Epithelial cell of prostate (primary cell): ENCODE data around the gene SLC39A8.
"Not testable (repeated sequence)": the region's sequence is repeated elsewhere in the genome, so short reads cannot be mapped to it uniquely, and the experiment has no call there.

Experiments used
- DNase-seq: peaks from one replicate; pipeline ENCODE4 v3.0.0-alpha.2; 2011; ENCODE audit warnings: low read depth, low spot score
- H3K27ac ChIP-seq: fragments of 450-650 bp; 2 replicates; pipeline ENCODE4 v1.5.1; 2017; ENCODE audit warnings: mild to moderate bottlenecking

SLC39A8 gene

DNA sequence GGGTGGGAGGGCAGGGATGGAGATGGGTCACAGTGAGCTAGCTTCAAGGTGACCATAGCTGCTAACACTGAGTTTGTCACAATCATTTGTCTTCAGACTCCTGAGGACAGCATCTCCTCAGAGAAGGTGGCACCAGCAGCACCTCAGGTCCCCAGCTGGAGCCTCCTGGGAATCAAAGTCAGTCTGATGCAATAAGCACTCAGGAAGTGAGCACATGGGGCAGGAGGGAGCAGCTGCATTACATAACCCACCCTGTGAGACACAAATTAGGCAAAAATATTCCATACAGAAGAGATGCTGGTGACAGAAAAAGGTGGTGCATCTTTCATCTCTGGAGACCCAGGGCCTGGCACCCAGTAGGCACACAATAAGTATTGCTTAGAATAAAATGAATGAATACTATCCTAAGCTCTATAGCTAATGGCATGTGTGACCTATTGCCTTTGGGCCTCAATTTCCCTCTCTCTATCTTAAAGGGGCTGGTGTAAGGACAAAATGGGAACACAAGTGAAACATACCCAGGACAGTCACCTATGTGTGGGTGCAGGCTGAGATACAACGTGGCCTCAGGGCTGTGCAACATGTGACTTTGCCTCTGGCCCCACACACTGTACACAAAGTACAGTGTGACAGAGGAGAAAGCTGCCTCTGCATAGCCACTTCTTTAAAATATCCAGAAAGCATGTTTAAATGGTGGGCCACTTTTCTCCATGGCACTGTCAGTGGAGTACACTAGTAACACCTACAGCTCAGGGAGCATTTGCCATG, 37.1 kb downstream of the SLC39A8 start:
- no peak for DNase-seq

GRCh38 chr4:102305666-102306065, 39.6 kb downstream of the SLC39A8 start:
- no peak overlapping the region for H3K27ac ChIP-seq
- no peak for DNase-seq

More for the DNA sequence above, 37.1 kb downstream of the SLC39A8 start:
- H3K27ac ChIP-seq = no peak overlapping the region

DNA sequence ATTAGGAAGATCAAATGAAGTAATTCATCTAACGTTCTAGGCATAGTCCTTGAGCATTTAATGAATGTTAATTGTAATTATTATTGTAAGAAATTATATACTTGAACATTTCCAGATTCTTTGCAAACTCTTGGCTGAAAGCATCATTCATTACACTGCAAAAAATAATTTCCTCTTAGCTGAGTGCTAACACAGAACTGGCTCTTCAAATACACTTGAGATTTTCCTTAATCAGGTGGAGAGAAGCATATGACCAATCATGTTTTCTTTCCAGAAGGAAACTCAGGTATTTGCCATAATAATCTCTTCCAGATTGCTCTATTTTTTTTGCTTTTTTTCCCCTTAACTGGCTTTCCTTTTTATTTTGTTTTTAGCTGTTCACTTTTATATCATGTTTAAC, 42.5 kb downstream of the SLC39A8 start:
- no peak overlapping the region for H3K27ac ChIP-seq
- DNase-seq = no peak

- DNase-seq = no peak
- H3K27ac ChIP-seq = no peak overlapping the region
These were observed 44.1 kb downstream of the SLC39A8 start for GRCh38 chr4:102301167-102301566.

- DNase-seq = no peak
- H3K27ac ChIP-seq = no peak overlapping the region
These were observed 45.8 kb downstream of the SLC39A8 start for GRCh38 chr4:102299354-102300107.

GRCh38 chr4:102298716-102299115, 46.6 kb downstream of the SLC39A8 start:
- H3K27ac ChIP-seq = no peak overlapping the region
- DNase-seq = no peak

DNA sequence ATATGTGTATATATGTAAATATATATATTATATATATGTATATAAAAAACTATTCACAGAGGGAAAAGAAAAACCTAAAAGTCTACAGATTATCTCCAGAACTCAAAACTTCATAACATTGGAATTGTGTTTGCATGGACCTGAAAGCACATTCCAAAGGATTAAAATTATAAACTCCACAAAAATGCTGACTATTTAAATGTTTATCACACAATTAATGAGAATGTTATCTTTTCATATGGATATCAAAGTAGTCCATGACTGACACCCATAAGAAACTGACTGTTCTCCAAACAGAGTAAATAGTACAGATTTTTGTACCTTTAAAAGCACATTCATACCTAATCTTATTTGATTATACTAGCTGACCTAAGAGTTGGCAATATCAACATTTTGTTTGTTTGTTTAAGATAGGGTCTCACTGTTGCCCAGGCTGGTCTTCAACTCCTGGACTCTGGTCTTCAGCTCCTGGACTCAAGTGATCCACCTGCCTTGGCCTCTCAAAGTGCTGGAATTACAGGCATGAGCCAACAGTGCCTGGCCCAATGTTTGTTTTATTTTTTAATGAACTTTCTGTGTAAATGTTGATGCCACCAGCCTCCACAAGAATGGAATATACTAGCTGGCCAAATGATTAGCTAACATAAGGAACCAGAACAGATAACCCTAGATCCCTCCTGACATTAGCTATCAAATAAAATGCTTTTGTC, 50.0 kb downstream of the SLC39A8 start:
- no peak overlapping the region for H3K27ac ChIP-seq
- DNase-seq = no peak

DNA sequence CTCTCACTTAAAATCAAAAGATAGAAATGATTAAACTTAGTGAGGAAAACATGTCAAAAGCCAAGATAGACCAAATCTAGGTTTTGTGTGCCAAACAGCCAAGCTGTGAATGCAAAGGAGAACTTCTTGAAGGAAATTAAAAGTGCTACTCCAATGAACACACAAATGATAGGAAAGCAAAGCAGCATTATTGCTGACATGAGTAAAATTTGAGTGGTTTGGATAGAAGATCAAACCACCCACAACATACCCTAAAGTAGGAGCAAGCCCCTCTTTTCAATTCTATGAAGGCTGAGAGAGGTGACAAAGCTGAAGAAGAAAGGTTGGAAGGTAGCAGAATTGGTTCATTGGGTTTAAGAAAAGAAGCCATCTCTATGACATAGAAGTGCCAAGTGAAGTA, 56.8 kb downstream of the SLC39A8 start:
- DNase-seq = no peak
- no peak overlapping the region for H3K27ac ChIP-seq

- DNase-seq = no peak
- H3K27ac ChIP-seq = no peak overlapping the region
These were observed 59.5 kb downstream of the SLC39A8 start for GRCh38 chr4:102285831-102286230.

GRCh38 chr4:102281171-102281839, 64.0 kb downstream of the SLC39A8 start:
- no peak overlapping the region for H3K27ac ChIP-seq

GRCh38 chr4:102273317-102273716, 72.0 kb downstream of the SLC39A8 start:
- not testable (repeated sequence) for DNase-seq, H3K27ac ChIP-seq

More at GRCh38 chr4:102281171-102281839, 64.0 kb downstream of the SLC39A8 start:
- DNase-seq = no peak

GRCh38 chr4:102272318-102272717, 73.0 kb downstream of the SLC39A8 start:
- no peak overlapping the region for H3K27ac ChIP-seq
- DNase-seq = no peak

DNA sequence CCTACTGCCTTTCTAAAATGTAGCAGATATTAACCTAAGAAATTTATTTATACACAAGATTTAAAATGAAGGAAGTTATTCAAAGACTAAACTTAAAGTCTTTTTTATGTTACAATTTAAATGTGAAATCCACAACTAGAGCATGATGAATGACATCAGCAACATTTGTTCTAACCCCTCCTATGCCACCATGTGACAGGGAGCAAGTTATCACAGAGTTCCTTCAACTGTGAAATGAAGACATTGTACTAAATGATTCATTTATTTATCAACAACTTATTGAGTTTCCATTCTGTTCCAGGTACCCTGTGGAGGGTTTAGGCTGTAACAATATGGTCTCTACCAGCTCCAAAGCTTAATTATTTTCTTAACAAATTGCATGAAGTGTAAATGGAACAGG, 76.9 kb downstream of the SLC39A8 start:
- H3K27ac ChIP-seq = no peak overlapping the region
- DNase-seq = no peak

GRCh38 chr4:102263024-102263787, 82.1 kb downstream of the SLC39A8 start:
- DNase-seq = peak; percentile 24
- H3K27ac ChIP-seq = no peak overlapping the region

DNA sequence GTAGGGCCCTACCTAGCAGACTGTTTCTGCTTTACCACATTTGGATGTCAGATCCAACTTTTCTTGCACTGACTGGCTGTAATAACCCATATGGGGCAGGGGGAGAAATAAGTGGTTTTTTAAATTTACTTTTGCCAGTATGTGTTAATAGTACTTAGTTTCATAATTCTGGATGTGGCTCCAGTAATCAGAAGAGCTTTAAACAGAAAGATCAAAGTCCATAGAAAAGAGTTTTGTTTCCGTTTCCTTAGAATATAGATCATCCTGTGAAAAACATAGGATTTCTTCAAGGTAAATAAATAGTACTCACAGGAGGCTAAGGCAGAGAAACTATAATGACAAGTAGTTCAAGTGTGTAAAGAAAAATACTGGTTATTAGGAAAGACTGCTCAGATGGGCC, 85.6 kb downstream of the SLC39A8 start:
- no peak overlapping the region for H3K27ac ChIP-seq

DNA sequence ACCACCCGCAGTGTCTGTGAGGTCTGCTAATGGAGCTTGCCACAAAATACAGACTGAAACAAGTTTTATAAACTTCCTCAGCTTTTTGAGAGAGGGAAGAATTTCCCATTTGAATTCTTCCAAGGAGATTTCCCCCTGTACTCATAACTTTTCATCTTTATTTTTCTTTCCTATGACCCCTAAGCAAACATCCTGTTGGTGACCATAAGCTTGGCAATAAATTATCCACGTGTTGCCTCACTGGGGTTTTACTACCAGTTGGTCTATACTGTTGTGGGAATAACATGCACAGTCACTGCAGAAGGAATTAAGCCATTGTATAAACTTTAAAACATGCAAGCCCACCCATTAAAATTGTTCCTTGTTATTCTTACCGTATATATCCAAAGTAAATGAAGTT, 86.2 kb downstream of the SLC39A8 start:
- no peak for DNase-seq
- no peak overlapping the region for H3K27ac ChIP-seq

More for the DNA sequence above, 85.6 kb downstream of the SLC39A8 start:
- DNase-seq = no peak

GRCh38 chr4:102256321-102256720, 89.0 kb downstream of the SLC39A8 start:
- no peak for DNase-seq
- no peak overlapping the region for H3K27ac ChIP-seq

DNA sequence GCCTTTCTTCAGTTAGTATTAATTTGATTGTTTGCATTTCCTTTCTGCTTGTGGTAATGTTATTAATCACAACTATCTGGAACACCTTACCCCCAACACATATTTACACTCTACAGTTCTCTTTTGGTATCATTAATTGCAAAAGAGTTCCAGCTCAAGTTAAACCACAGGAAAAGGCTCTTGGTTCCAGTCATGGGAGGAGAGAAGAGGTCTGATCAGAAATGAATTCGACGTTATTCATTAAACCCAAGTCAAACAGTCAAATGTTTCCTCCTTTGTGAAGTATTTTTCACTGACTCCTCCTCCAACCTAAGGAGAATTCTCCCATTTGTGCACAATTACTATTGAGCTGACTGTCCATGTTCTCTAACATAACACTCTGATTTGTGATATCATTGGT, 91.4 kb downstream of the SLC39A8 start:
- no peak overlapping the region for H3K27ac ChIP-seq
- DNase-seq = no peak

- no peak for DNase-seq
- H3K27ac ChIP-seq = no peak overlapping the region
These were observed 93.1 kb downstream of the SLC39A8 start for GRCh38 chr4:102252171-102252570.

- DNase-seq = no peak
- H3K27ac ChIP-seq = no peak overlapping the region
These were observed 94.9 kb downstream of the SLC39A8 start for GRCh38 chr4:102250341-102250740.
